NCI-H1930 (cell line): ENCODE data around the gene MALRD1.
A peak's percentile ranks its signal among the peaks of the same experiment; 100 is the strongest.

Experiments
- DNase-seq, 2 experiments: peaks; one replicate each; lab custom pipeline; 2025; lab: John Stamatoyannopoulos, UW

Gene MALRD1

DNA sequence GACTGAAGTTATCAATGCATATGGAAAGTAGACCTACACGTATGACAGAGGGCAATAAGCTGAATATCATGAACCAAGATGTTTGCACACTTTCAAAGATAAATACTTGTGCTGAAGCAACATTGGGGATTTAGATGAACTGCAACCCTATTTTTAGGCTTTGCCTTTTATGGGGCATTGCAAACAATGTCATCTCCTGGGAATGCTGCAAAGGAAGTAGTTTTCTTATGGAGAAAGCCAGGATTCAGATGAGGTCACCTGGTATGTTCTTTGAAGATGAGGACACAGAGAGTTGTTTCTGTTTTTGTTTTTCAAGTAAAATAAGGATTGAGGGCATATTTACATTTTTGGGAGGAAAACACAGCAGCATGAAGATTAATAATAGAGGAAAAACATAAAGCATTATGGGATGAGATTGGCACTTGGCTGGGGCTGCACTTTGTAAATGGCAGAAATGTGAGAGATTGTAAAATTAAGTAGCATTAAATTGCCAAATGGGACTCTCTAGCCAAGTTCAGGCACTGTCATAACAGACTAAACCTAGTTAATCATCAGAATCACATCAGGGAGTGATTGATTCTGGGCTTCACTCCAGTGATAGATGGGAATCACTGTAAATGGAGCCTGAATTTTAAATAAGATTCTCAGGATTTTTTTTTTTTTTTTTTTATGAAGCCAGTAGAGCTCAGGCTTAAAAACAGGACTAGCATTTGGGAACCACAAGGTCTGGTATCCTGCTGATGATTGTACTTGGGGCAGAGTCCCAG, 63.1 kb downstream of the MALRD1 start:
- no peak for DNase-seq

DNA sequence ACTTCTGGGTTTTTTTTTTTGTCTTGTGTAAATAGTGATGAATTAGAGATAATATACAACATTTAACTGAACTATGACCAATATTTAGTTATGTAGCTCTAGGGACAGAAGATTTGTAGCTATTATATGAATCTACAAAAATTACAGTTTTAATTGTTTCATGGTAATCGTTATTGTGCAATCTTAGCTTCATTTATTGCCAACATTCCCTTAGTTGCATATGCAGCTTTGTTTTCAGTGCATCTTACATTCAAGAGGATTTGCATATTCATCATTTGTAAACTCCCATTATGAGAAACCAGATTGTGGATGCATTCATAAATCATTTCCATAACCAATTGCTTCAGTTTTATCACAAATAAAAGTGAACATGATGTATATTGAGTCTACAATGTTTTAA, 68.8 kb downstream of the MALRD1 start:
- no peak for DNase-seq

GRCh38 chr10:19119191-19119590, 70.6 kb downstream of the MALRD1 start:
- no peak for DNase-seq

GRCh38 chr10:19120381-19120908, 71.8 kb downstream of the MALRD1 start:
- no peak for DNase-seq

DNA sequence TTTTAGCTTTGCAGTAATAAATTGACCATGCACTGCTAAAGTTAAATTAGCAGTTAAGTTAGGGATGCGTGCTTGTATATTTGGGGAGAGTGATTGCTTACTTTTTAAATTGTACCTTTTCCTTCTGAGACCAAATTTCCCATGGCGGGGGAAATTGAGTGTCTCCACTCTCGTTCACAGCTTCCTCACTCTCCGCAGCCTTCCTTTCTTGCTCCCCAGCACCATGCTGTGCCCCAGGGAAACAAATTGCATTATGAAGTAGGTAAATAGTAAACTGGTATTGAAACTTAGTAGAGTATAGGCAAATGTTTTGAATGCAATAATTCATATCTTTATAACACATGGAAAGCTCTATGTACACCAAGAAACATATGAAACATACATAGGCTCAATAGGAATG, 85.4 kb downstream of the MALRD1 start:
- no peak for DNase-seq

- DNase-seq: no peak
Measured at GRCh38 chr10:19142967-19143366, 94.4 kb downstream of the MALRD1 start.

GRCh38 chr10:19144206-19144605, 95.6 kb downstream of the MALRD1 start:
- no peak for DNase-seq

DNA sequence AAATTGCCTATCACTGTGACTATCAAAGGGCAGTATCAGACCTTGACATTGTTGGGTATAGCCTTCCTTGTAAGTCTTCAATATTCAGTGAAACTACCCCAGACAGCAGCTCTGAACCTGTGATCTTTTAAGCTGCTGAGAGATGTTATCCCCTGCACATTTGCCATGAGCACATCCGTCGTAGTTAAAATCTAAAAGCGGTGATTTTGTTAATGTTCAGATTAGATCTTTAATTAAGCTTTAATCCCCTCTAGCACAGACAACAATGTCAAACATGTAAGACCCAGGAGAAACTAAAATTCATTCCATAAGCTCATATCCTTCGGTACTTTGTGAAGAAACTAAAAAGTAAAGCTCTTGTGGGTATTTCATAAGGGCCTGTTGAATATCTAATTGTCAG, 105.8 kb downstream of the MALRD1 start:
- no peak for DNase-seq

GRCh38 chr10:19158358-19158757, 109.8 kb downstream of the MALRD1 start:
- DNase-seq: no peak

DNA sequence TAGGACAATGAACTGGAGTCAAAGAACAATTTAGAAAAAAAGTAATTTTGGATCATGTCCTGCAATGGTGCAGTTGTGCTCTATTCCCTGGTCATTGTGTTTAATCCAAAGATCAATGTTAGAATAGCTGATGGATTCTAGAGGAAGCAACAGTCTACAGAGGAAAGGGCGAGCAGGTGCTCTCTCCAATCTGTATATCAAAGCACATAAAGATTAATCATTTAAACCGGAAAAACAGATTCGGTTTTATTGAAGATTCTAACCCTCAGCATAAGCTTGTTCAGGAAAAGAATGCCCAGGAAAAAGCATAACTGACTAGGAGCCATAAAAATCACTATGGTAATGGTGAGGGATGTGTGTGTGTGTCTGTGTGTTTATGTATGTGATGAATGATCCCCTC, 110.3 kb downstream of the MALRD1 start:
- DNase-seq: no peak

- DNase-seq: peak in 1 of 2 experiments; percentile 22
Measured at GRCh38 chr10:19164461-19164860, 115.9 kb downstream of the MALRD1 start.

- no peak for DNase-seq
Measured at GRCh38 chr10:19168584-19168983, 120.0 kb downstream of the MALRD1 start.

DNA sequence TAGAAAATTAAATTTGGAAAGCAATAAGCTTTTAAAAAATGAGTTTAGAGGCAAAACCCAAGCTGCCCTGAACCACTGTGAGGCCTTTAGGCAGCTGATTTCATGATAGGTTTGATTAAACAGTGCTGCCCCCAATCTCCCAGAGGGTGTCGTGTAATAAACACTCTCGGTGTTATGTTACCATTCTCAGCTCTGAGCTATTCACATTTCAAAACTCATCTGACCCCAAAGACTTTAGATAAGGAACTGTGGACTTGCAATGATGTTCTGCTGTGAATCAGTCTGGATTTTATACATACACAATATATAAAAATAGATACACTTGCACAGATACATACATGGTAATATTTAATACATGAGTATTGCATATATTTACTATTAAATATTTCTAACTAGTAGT, 120.4 kb downstream of the MALRD1 start:
- no peak for DNase-seq

DNA sequence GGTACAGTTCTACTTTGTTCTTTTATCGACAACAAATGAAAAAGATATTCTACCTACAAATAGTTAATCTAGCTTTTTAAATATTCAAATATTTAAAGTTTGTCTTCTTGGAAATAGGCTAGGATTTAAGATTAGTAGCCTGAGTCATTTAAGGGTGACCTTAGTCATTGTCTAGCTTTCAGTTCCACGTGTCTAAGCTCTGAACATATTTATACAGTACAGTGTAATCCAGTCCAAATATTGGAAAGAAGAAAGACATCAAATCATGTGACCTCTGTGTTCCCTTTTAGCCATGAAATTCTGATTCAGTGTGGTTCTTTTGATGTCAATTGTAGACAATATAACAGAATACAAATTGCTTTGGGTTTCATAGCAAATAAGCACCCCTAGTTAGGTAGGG, 121.1 kb downstream of the MALRD1 start:
- DNase-seq: no peak

DNA sequence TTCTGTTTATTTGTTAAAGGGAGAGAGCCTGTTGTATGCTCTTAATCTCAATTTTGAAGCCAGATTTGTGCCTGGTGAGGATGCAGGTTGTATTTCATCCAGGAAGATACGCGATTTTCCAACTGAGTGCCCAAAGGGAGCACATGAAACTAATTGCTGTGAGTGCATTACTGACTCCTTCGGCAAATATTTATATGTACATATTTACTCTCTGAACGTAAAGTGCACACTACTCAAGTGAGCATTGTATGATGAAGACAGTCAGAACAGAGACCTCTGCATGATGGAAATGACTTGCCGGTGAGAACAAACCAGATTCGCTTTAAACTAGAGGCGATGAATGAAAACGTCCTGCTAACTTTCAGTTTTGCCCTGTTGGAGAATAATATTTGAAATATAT, 130.1 kb downstream of the MALRD1 start:
- DNase-seq: peak in 1 of 2 experiments; percentile 37

- no peak for DNase-seq
Measured at GRCh38 chr10:19184891-19185290, 136.3 kb downstream of the MALRD1 start.

DNA sequence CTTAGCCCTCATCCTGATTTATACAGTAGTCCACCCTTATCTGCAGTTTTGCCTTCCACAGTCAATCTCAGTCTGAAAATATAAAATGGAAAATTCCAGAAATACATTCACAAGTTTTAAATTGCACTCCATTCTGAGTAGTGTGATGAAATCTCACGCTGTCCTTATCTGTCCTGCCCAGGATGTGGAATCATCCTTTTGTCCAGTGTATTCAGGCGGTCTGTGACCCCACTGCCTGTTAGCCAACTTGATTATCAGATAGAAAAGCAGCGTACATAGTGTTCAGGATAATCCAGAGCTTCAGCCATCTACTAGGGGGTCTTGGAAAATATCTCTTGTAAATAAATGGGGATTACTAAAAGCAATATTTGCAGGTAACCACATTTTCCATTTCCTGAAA, 146.3 kb downstream of the MALRD1 start:
- no peak for DNase-seq

DNA sequence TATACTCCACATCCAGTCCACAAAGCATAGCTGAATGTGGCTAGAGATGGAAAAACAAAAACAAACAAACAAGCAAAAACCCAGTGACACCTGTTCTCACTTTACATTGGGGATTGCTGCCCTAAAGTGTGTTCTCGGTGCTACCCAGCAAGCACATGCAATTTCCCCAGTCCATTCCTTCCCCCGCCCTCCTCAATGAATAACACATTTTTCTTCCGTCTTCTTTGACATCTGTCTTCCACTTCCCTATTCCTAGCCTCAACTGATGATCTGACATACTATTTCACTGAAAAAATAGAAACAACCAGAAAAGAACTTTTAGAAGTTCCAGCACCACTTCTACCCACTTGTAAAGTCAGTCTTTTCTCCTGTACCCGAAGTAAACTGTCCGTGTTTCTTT, 147.1 kb downstream of the MALRD1 start:
- no peak for DNase-seq

- DNase-seq: no peak
Measured at GRCh38 chr10:19200211-19200610, 151.6 kb downstream of the MALRD1 start.

DNA sequence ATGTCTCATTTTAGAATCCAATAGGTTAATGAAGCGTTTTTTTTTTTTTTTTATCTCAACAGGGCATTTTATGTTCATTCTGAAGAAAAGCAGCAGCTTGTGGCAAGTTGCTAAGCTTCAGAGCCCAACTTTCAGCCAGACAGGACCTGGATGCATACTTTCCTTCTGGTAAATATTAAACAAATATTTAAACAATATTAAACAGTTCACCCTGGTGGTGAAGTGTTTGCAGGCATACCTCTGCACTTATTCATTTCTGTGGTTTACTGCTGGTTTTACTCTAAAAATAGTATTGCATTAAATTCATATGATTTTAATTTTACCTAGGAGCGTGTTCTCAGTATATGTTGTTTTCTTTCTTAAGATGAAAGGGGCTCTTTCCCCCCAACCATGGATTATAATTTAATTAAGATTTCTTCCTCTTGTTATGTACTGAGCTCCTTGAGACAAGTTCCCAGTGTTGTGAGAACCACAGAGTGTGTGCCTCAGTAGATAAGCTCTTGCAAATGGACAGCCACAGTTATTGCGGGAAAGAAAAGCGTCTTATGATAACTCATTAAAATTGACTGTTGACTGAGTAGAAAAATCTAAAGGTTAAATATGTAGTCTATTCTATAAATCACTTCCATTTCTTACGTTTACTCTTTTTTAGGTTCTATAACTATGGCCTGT, 155.8 kb downstream of the MALRD1 start:
- no peak for DNase-seq

DNA sequence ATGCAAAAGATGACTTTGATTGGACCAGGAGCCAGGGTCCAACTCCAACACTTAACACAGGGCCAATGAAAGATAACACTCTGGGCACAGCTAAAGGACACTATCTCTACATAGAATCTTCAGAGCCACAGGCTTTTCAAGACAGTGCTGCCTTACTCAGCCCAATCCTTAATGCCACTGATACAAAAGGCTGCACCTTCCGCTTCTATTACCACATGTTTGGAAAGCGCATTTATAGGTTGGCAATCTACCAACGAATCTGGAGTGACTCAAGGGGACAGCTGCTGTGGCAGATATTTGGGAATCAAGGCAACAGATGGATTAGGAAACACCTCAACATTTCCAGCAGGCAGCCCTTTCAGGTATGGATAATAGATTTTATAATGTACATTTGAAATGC, 160.7 kb downstream of the MALRD1 start:
- DNase-seq: no peak

- DNase-seq: no peak
Measured at GRCh38 chr10:19212590-19212989, 164.0 kb downstream of the MALRD1 start.

- DNase-seq: no peak
Measured at GRCh38 chr10:19221216-19221615, 172.6 kb downstream of the MALRD1 start.

- no peak for DNase-seq
Measured at GRCh38 chr10:19226025-19226424, 177.4 kb downstream of the MALRD1 start.
